ENCODE data around the gene EIF4E.
"Not testable (repeated sequence)": the region's sequence is repeated elsewhere in the genome, so short reads cannot be mapped to it uniquely, and the experiment has no call there.

The EIF4E gene

GRCh38 chr4:98880884-98881283, 48.0 kb downstream of the EIF4E start:
- not testable (repeated sequence) for DNase-seq (ENCODE audit: low read depth, low spot score)

- DNase-seq (ENCODE audit: low read depth, low spot score), result no peak
These were observed 49.4 kb downstream of the EIF4E start for GRCh38 chr4:98879515-98879914.

- no peak for DNase-seq (ENCODE audit: low read depth, low spot score)
These were observed 55.9 kb downstream of the EIF4E start for GRCh38 chr4:98873059-98873458.

- not testable (repeated sequence) for DNase-seq (ENCODE audit: low read depth, low spot score)
These were observed 56.6 kb downstream of the EIF4E start for GRCh38 chr4:98872120-98872906.

- DNase-seq (ENCODE audit: low read depth, low spot score), result no peak
These were observed 61.3 kb downstream of the EIF4E start for GRCh38 chr4:98867648-98868047.

- DNase-seq (ENCODE audit: low read depth, low spot score), result no peak
These were observed 63.9 kb downstream of the EIF4E start for GRCh38 chr4:98865059-98865458.

- no peak for DNase-seq (ENCODE audit: low read depth, low spot score)
These were observed 64.4 kb downstream of the EIF4E start for GRCh38 chr4:98864560-98864959.

- no peak for DNase-seq (ENCODE audit: low read depth, low spot score)
These were observed 66.6 kb downstream of the EIF4E start for GRCh38 chr4:98862371-98862770.

GRCh38 chr4:98861100-98861884, 67.6 kb downstream of the EIF4E start:
- DNase-seq (ENCODE audit: low read depth, low spot score), result no peak

- no peak for DNase-seq (ENCODE audit: low read depth, low spot score)
These were observed 77.1 kb downstream of the EIF4E start for GRCh38 chr4:98851806-98852205.

GRCh38 chr4:98850937-98851336, 78.0 kb downstream of the EIF4E start:
- no peak for DNase-seq (ENCODE audit: low read depth, low spot score)

GRCh38 chr4:98848448-98848847, 80.5 kb downstream of the EIF4E start:
- DNase-seq (ENCODE audit: low read depth, low spot score), result no peak

GRCh38 chr4:98845960-98846359, 83.0 kb downstream of the EIF4E start:
- no peak for DNase-seq (ENCODE audit: low read depth, low spot score)

GRCh38 chr4:98842917-98843316, 86.0 kb downstream of the EIF4E start:
- DNase-seq (ENCODE audit: low read depth, low spot score), result not testable (repeated sequence)

GRCh38 chr4:98838977-98839618, 89.8 kb downstream of the EIF4E start:
- no peak for DNase-seq (ENCODE audit: low read depth, low spot score)

GRCh38 chr4:98838531-98838930, 90.4 kb downstream of the EIF4E start:
- DNase-seq (ENCODE audit: low read depth, low spot score), result no peak

- no peak for DNase-seq (ENCODE audit: low read depth, low spot score)
These were observed 95.5 kb downstream of the EIF4E start for GRCh38 chr4:98833384-98833783.

- DNase-seq (ENCODE audit: low read depth, low spot score), result not testable (repeated sequence)
These were observed 97.9 kb downstream of the EIF4E start for GRCh38 chr4:98831036-98831435.
